HG03039 (cell line): ENCODE results near the gene MOCS1.

ENCODE experiments used
- ATAC-seq: cut with Tn5 transposase; IDR thresholded peaks from one replicate; pipeline ENCODE4 v1.9.1; 2021; ENCODE audit warnings: mild to moderate bottlenecking, moderate library complexity; ENCODE audit not compliant: unreplicated experiment

The MOCS1 gene

DNA sequence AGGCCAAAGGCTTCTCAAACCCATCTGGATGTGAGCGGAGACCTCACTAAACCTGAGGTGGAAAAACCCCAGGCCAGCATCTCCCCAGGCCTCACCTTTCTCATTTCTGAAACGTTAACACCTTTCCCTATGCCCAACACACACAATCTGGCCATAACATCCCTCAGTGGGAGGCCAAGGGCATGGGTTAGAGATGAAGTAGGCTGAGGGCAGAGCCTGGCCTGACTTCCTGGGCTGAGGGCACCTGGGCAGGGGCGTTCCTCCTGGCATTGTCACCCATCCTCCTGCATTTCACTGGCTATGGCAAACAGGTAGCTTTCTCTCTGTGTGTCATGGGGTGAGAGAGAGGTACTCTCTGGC, 8.4 kb downstream of the MOCS1 start:
- ATAC-seq, result no peak

DNA sequence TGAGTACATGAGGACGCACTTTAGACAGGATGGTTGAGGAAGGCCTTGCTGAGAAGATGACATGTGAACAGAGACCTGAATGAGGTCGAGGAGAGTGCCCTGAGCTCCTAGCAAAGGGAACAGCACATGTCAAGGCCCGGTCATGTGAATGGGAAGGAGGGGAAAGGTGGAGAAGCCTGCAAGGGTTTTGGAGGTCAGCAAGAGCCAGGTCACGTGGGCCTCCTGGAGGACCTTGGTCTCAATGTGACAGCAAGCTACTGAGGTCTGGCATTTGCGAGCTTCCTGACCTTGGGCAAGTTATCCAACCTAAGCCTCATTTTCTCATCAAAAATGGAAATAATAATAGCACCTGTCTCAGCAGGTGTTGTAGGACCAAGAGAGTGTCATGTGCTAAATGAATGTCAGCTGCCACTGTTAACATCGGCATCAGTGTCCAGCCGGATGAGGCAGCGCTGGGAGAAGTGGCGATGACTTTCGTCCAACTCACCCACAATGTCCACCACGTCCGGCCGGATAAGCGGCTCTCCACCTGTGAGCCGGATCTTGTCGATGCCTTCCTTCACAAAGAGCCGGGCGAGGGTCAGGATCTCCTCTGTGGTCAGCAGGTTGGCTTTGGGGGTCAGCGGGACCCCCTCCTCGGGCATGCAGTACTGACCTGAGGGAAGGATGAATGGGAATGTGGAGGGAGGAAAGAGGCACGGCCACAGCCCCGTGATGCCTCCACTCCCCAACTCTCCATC, 8.9 kb downstream of the MOCS1 start:
- no peak for ATAC-seq

DNA sequence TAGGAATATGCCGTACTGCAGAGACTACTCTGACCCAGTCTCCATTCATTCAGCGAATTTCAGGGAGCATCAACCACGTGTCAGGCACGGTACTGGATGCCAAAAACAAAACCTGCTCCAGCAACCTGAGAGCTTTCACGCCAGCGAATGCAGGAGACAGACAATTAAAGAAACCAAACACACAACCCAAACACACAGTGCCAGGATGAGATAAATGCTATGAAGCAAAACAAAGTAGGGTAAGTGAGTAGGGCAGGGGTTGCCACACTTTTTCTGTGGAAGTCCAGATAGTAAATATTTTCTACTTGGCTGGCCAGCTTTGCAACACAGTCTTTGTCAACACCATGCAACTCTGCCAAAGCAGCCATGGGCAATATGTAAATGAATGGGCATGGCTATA, 10.0 kb downstream of the MOCS1 start:
- no peak for ATAC-seq

- no peak for ATAC-seq
These were observed 10.4 kb downstream of the MOCS1 start for GRCh38 chr6:39923861-39924260.

- ATAC-seq, result no peak
These were observed 10.9 kb downstream of the MOCS1 start for GRCh38 chr6:39923394-39923793.

- no peak for ATAC-seq
These were observed 11.4 kb downstream of the MOCS1 start for GRCh38 chr6:39922821-39923220.

GRCh38 chr6:39920157-39920556, 14.1 kb downstream of the MOCS1 start:
- no peak for ATAC-seq

- ATAC-seq, result no peak
These were observed 15.4 kb downstream of the MOCS1 start for GRCh38 chr6:39918831-39919230.

DNA sequence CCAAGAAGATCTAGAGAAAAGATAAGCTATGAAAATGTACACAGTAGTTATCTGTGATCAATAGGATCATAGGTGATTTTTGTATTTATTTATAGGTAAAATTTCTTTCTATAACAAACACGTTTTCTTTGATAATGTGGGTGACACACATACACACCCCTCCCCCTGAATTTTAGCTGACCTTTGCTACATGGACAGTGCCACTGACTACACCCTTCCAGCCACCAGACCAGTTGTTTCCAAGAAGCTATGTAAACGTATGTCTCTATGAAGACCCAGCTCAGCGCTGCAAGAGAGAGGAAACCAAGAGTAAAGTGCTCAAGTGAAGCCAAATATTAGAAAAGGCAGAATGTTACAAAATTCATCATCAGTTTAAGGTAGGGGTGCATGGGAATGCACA, 16.3 kb downstream of the MOCS1 start:
- no peak for ATAC-seq

DNA sequence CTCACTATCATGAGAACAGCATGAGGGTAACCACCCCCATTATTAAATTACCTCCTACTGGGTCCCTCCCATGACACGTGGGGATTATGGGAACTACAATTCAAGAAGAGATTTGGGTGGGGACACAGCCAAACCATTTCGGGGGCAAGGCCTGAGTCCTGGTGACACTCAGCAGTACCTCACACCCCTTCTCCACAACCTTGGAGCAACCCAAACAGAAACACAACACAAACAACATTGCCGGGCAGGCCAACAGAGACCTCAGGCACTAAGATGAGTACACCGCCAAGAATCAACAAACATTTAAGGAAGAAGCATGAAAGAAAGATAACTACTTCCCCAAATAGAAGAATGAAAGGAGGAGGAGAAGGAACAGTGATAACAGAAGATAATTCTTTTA, 16.9 kb downstream of the MOCS1 start:
- ATAC-seq, result no peak

GRCh38 chr6:39915866-39916265, 18.4 kb downstream of the MOCS1 start:
- no peak for ATAC-seq

DNA sequence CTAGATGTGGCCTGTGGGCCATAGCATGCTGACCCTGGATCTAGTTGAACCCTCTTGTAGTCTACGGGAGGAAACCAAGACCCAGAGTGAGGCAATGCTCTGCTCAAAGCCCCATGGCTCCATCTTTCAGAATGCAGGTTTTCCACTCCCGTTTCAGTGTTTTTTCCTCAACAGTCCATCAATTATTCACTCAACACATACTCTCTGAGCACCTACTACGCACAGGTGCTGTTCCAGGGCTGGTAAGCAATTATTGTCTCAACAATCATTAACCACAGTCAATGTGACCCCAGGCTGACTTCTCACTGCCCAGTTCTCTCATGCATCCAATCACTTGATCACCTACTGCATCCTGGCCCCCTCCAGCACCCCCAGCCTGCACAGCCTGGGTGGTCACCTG, 20.0 kb downstream of the MOCS1 start:
- ATAC-seq, result no peak

DNA sequence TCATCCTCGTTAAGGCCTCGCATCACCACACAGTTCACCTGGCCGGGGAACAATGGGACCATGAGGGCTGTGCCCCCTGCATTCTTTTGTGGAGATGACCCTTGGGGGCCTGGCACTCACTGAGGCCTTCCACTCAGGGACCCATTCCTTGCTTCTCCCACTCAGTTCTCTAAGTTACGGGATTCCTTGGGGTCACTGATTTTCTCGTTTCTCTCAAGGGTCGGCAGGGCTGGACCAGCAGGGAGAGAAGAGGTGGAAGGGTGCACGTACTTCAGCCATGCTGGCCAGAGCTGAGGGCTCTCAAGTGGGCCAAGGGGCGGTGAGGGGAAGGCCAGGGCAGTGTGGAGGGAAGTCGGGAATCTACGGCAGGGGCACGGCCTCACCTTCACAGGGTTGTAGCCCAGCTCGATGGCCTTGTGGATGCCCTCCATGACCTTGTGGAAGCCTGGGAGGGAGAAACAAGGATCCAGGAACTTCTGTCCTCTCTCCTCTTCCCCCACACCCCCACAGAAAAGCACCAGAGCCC, 20.8 kb downstream of the MOCS1 start:
- ATAC-seq, result no peak

- ATAC-seq, result no peak
These were observed 21.8 kb downstream of the MOCS1 start for GRCh38 chr6:39912446-39912845.

- ATAC-seq, result no peak
These were observed 22.6 kb downstream of the MOCS1 start for GRCh38 chr6:39911513-39912125.

DNA sequence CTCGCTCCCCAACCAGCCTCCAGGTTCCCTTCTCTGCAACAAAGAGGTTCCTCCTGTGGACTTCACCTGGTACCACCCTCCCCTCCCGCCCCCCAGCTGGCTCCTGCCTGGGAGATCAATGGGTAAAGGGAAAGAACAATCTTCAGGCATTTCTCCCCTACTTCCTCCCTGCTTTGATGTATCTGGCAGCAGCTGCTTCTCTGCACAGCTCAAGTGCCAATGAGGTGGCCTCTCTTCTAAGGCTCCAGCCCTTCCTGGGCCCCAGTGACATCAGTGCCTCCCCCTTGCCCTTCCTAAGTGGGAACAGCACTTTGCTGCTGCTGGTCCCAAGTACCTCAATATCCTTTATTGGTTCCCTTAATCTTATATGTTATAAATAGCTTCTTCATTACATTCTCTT, 23.5 kb downstream of the MOCS1 start:
- no peak for ATAC-seq

- no peak for ATAC-seq
These were observed 24.1 kb downstream of the MOCS1 start for GRCh38 chr6:39910164-39910563.

GRCh38 chr6:39909701-39910100, 24.6 kb downstream of the MOCS1 start:
- ATAC-seq, result no peak

DNA sequence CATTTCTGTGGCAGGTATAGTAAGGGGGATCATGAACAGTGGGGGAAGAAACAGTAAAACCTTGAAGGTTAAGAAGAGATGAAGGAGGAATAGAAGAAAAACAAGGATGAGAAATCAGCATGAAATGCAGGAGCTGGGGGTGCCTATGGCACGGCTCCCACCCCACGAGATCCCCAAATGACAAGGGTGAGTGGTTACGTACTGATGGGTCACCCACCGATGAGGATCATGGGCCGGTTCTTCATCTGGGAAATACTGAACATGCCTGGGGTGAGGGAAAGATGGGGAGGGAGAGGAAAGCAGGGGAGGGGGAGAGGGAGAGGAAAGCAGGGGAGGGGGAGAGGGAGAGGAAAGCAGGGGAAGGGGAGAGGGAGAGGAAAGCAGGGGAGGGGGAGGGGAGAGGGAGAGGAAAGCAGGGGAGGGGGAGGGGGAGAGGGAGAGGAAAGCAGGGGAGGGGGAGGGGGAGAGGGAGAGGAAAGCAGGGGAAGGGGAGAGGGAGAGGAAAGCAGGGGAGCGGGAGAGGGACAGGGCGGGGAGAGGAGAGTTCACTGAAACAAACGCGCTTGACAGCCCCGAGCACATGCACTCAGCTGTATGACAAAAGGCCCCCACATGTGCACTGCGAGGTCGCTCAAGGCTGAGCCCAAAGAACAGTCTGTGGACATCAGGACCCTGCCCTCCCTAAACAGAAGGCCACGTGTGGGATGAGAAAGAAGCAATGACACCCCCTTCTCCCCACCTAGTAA, 25.3 kb downstream of the MOCS1 start:
- no peak for ATAC-seq

- ATAC-seq, result no peak
These were observed 26.2 kb downstream of the MOCS1 start for GRCh38 chr6:39907871-39908575.

GRCh38 chr6:39906318-39906761, 27.9 kb downstream of the MOCS1 start:
- no peak for ATAC-seq
